RWPE2 (cell line): Measurements from ENCODE around the gene SMARCA4.

ENCODE experiments used
- ATAC-seq: fragments of 200-7000 bp; cut with Tn5 transposase; 3 replicates; pipeline ENCODE4 v1.9.1; 2021; ENCODE audit warnings: low read depth
- DNase-seq: peaks from one replicate; pipeline ENCODE4 v3.0.0-alpha.2; 2020; ENCODE audit warnings: low spot score
- H3K27ac ChIP-seq: fragments of 450-650 bp; 2 replicates; pipeline ENCODE4 v1.5.1; 2017; ENCODE audit warnings: mild to moderate bottlenecking; ENCODE audit not compliant: poor library complexity, severe bottlenecking
- H3K27me3 ChIP-seq: fragments of 250-450 bp; sonication (Bioruptor Pico); 2 replicates; pipeline ENCODE4 v1.5.1; 2021; ENCODE audit warnings: mild to moderate bottlenecking, moderate library complexity; ENCODE audit not compliant: insufficient read depth, poor library complexity, severe bottlenecking
- H3K36me3 ChIP-seq: fragments of 250-450 bp; sonication (Bioruptor Pico); 2 replicates; pipeline ENCODE4 v1.5.1; 2020; ENCODE audit warnings: low read depth, mild to moderate bottlenecking, moderate library complexity
- H3K4me1 ChIP-seq: fragments of 250-450 bp; sonication (Bioruptor Pico); 2 replicates; pipeline ENCODE4 v1.5.1; 2021; ENCODE audit warnings: mild to moderate bottlenecking, moderate library complexity; ENCODE audit not compliant: insufficient read depth, poor library complexity, severe bottlenecking
- H3K4me3 ChIP-seq: fragments of 250-450 bp; sonication (Bioruptor Pico); 2 replicates; pipeline ENCODE4 v1.5.1; 2021; ENCODE audit warnings: mild to moderate bottlenecking, moderate library complexity; ENCODE audit not compliant: severe bottlenecking
- H3K9me3 ChIP-seq: fragments of 250-450 bp; sonication (Bioruptor Pico); 2 replicates; pipeline ENCODE4 v1.5.1; 2021; ENCODE audit warnings: mild to moderate bottlenecking, moderate library complexity; ENCODE audit not compliant: severe bottlenecking
- TF ChIP-seq, protein P1 (sequence below): fragments of 450-650 bp; IDR thresholded peaks from one replicate; pipeline ENCODE4 v1.5.1; 2017; ENCODE audit warnings: mild to moderate bottlenecking, moderate library complexity; ENCODE audit not compliant: poor library complexity, severe bottlenecking

Gene SMARCA4

DNA sequence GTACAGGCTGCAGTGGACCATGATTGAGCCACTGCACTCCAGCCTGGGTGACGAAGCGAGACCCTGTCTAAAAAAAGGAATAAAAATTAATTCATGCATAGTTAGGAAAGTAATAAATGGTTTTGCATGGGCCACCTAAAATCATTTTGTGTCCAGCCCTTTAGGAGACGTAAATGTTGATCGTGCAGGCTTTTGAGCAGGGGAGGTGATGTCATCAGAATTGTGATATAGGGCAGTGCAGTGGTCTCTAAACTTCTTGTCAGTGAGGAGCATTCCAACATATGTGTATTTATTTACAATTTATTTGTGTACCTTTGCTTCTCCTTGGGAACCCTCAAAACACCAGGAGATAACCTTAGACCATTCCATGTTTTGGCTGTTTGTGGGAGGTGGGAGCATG lies 3.0 kb downstream of the SMARCA4 start:
- no peaks in the 10 kb centered on the region for H3K27me3 ChIP-seq
- no peak overlapping the region for H3K27ac ChIP-seq
- ATAC-seq = no peak
- no peaks in the 10 kb centered on the region for H3K9me3 ChIP-seq
- DNase-seq = no peak
- TF ChIP-seq, protein P1, sequence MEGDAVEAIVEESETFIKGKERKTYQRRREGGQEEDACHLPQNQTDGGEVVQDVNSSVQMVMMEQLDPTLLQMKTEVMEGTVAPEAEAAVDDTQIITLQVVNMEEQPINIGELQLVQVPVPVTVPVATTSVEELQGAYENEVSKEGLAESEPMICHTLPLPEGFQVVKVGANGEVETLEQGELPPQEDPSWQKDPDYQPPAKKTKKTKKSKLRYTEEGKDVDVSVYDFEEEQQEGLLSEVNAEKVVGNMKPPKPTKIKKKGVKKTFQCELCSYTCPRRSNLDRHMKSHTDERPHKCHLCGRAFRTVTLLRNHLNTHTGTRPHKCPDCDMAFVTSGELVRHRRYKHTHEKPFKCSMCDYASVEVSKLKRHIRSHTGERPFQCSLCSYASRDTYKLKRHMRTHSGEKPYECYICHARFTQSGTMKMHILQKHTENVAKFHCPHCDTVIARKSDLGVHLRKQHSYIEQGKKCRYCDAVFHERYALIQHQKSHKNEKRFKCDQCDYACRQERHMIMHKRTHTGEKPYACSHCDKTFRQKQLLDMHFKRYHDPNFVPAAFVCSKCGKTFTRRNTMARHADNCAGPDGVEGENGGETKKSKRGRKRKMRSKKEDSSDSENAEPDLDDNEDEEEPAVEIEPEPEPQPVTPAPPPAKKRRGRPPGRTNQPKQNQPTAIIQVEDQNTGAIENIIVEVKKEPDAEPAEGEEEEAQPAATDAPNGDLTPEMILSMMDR = no peak
- peaks cover 7% of the 10 kb centered on the region; the same call in 1 of the 2 replicates for H3K36me3 ChIP-seq
- no peaks in the 10 kb centered on the region for H3K4me1 ChIP-seq
- H3K4me3 ChIP-seq = no peak overlapping the region

DNA sequence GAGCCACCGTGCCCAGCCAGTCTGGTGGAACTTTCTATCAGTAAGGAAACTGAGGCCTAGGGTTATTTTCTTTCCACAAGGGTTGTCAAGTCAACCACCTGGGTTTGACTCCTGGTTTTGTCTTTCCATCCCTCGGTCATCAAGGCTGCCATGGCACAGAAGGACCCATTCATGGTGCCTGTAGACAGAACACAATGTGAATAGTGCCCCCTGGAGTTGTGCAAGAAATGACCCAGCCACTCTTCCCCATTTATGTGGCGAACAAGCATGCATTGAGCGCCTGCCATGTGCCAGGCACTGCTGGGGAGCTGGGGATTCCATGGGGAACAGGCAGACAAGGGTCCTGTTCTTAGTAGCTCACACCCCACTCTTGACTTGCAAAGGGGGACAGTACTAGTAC lies 4.1 kb downstream of the SMARCA4 start:
- Histone ChIP-seq H3K36me3 (peaks cover 7% of the 10 kb centered on the region; the same call in 1 of the 2 replicates), H3K4me3 (no peak overlapping the region), H3K27ac (no peak overlapping the region), H3K4me1 (no peaks in the 10 kb centered on the region), H3K9me3 (no peaks in the 10 kb centered on the region), H3K27me3 (no peaks in the 10 kb centered on the region)
- TF ChIP-seq, protein P1 = no peak
- ATAC-seq = no peak
- no peak for DNase-seq

DNA sequence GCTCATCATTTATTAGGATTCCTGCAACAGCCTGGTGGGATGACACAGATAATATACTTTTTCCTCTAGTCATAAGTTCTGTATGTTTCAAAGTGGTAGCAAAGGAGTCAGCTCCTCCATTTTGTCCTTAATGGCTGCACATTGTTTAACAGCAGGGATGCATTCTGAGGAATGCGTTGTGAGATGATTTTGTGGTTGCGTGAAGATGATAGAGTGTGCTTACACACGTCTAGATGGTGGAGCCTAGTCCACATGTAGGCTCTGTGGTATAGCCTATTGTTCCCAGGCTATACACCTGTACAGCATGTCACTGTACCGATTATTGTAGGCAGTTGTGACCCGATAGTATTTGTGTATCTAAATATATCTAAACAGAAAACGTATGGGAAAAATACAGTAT lies 4.6 kb downstream of the SMARCA4 start:
- no peaks in the 10 kb centered on the region for H3K9me3 ChIP-seq
- ATAC-seq (no peak), DNase-seq (no peak)
- H3K4me3 ChIP-seq = no peak overlapping the region
- H3K27ac ChIP-seq = no peak overlapping the region
- H3K27me3 ChIP-seq = no peaks in the 10 kb centered on the region
- H3K36me3 ChIP-seq = peaks cover 7% of the 10 kb centered on the region; the same call in 1 of the 2 replicates
- no peaks in the 10 kb centered on the region for H3K4me1 ChIP-seq
- TF ChIP-seq, protein P1 = no peak

DNA sequence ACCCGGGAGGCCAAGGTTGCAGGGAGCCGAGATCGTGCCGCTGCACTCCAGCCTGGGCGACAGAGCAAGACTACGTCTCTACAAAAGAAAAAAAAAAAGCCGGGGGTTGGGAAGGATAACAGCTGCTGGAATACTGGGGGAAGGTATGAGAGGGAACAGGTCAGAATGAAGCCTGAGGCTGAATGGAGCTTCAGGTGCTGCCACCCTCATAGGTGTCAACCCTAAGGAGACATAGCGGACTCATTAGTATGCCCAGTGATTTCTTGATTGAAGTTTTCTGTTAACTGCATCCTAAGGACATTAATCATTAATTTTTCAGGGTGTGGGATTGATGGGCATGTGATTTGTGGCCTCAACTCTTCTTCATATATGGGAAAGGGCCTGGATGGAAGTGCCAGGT lies 6.0 kb downstream of the SMARCA4 start:
- DNase-seq = no peak
- no peak for ATAC-seq
- TF ChIP-seq, protein P1 = no peak
- peaks cover 7% of the 10 kb centered on the region; the same call in 1 of the 2 replicates for H3K36me3 ChIP-seq
- H3K9me3 ChIP-seq = no peaks in the 10 kb centered on the region
- H3K27ac ChIP-seq = no peak overlapping the region
- no peaks in the 10 kb centered on the region for H3K4me1 ChIP-seq
- no peaks in the 10 kb centered on the region for H3K27me3 ChIP-seq
- no peak overlapping the region for H3K4me3 ChIP-seq

DNA sequence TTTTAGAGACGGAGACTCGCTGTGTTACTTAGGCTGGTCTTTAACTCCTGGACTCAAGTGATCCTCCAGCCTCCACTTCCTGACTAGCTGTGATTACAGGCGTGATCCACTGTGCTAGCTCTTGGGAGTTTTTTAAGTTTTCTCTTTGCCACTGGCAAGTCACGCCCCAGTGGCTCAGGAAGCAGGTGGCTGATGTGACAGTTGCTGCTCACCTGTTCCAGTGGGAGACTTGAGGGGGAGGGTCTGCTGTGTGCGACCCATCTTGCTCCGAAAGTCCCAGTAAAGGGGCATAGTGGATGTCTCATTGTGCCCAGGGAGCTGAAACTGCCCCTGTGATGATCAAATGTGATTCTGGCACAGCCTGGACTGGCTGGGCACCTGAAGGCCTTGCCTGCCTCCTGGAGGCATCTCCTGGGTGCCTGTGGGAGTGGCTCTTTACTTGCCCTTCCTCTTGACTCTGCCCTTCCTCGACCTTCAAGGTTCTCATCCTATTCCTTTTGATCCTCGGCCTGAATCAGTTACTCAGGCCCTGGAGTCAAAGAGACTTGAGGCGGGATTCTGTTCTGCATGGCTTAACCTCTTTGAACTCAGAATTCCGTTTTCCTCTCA lies 7.8 kb downstream of the SMARCA4 start:
- H3K9me3 ChIP-seq = no peaks in the 10 kb centered on the region
- ATAC-seq (no peak), DNase-seq (no peak)
- no peak overlapping the region for H3K4me3 ChIP-seq
- TF ChIP-seq, protein P1 = no peak
- no peaks in the 10 kb centered on the region for H3K27me3 ChIP-seq
- no peak overlapping the region for H3K27ac ChIP-seq
- no peaks in the 10 kb centered on the region for H3K4me1 ChIP-seq
- peaks cover 7% of the 10 kb centered on the region; the same call in 1 of the 2 replicates for H3K36me3 ChIP-seq
